Stimulated activated CD8-positive, alpha-beta memory T cell treated with anti-CD3 and anti-CD28 coated beads, Interleukin-4, amount 100 ng/mL, for 4 hours (primary cell): ENCODE data around the gene PRORP.
"Not testable (repeated sequence)": the region's sequence is repeated elsewhere in the genome, so short reads cannot be mapped to it uniquely, and the experiment has no call there.

ENCODE experiments used
- DNase-seq, 2 donors: peaks; one replicate each; pipeline ENCODE4 v3.0.0-alpha.2; 2020; ENCODE audit warnings: low read depth in 2 of 2, low spot score in 1 of 2

Gene PRORP

DNA sequence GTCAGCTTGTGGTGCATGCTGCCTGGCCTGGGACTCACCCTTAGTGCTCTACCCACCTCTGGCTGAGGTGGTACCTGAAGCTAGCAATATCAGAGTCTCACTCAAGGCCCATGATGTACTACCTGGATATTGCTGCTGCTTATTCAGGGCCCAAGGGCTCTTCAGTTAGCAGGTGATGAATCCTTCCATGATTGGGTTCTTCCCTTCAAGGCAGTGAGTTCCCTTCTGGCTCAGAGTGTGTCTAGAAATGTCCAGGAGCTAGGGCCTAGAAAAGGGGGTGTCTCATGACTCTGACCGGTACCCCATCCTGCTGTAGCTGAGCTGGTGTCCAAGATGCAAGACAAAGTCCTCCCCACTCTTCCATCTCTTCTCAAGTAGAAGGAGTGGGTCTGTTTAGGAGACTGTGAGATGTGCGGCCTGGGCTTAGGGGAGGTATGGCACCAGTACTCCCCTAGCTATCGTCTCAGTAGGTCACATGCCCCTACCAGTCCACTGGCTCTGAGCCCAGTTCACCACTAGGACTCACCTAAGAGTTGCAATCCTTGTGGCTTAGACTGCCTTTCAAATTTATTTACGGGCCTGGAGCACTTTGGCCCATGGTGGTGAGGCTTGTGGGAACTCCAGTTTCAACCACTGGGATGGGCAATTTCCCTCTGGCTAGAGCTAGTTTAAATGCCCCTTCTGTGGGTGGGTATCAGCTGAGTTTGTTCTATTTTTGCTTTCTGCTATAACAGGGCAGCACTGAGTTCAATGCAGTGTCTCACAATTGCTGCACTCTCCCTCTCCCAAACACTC lies 12.2 kb downstream of the PRORP start:
- no peak for DNase-seq

DNA sequence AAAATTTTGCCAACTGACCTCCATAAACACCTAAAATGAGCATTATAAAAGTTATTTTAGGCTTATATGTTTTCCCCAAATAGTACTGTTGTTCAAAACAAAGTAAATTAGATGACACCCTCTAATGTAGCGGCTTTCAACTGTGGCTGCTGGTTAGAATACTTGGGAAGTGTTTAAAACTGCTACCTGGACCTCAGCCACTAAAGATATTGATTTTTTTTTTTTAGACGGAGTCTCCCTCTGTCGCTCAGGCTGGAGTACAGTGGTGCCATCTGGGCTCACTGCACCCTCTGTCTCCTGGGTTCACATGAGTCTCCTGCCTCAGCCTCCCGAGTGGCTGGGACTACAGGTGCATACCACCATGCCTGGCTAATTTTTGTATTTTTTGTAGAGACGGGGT lies 16.2 kb downstream of the PRORP start:
- DNase-seq: no peak

DNA sequence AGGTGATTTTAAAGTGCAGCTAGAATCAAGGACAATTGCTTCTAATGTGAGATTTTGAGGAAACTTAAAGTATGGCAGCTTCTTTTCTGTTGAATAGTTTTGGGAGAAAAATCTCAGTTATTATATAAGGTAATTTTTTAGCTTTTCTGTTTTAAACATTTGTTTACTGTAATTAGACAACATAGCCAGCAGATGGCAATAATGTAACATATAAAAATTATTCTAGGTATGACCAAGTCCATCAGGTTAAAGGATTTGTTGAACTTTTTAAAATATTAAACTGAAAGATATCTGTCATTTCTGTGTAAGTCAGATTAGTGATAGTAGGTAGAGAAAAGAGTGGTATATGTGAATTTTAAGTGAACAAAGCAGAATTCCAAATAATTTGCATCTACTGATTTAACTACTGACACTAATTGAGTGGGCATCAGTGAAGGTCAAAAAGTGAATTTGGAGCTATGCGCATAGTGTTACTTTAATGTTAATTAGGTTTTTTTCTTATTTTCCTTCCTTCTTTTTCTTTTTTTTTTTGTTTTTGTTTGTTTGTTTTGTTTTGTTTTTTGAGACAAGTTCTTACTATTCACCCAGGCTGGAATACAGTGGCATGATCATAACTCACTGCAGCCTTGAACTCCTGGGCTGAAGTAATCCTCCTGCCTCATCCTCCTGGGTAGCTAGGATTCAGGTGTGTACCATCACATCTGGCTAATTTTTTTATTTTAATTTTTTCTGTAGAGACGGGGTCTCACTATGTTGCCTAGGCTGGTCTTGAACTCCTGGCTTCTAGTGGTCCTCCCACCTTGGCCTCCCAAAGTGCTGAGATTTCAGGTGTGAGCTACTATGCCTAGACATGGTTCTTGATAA lies 18.6 kb downstream of the PRORP start:
- no peak for DNase-seq

DNA sequence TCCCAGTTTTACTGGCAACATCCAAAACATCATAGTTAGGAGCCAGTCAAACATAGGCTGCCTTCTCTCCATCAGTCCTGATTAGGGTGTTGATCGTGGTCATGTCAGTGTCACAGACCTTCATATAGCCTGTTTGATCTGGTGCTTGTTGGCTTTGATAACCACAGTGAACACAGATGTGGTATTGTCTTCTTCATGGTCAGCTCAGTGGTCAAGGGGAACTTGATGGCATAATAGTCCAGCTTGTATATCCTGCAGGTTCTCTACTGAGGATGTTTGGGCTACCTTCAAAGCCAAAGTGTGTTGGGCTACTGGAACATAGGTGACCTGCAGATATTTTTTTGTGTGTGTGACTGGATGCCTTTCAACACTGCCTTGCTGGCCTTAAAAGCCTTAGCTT lies 21.7 kb downstream of the PRORP start:
- DNase-seq: no peak

DNA sequence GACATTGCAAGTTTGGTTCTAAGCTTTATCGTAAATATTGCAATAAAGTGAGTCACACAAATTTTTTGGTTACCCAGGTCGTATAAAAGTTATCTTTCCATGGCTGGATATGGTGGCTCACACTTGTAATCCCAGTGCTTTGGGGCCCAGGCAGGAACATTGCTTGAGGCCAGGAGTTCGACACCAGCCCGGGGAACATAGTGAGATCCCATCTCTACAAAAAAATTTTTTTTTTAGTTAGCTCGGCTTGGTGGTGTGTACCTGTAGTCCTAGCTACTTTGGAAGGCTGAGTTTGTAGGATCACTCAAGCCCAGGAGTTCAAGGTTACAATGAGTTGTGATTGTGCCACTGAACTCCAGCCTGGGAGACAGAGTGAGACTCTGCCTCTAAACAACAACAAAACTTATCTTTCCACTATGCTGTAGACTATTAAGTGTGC lies 24.4 kb downstream of the PRORP start:
- no peak for DNase-seq

DNA sequence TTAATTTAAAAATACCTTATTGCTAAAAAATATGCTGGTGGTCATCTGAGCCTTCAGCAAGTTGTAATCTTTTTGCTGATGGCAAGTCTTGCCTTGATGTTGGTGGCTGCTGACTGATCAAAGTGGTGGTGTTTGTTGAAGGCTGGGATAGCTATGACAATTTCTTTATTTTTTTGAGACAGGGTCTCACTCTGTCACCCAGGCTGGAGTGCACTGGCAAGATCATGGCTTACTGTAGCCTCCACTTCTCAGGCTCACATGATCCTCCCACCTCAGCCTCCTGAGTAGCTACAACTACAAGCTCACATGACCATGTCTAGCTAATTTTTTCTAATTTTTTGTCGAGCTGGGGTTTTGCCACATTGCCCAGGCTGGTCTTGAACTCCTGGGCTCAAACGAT lies 24.8 kb downstream of the PRORP start:
- no peak for DNase-seq

DNA sequence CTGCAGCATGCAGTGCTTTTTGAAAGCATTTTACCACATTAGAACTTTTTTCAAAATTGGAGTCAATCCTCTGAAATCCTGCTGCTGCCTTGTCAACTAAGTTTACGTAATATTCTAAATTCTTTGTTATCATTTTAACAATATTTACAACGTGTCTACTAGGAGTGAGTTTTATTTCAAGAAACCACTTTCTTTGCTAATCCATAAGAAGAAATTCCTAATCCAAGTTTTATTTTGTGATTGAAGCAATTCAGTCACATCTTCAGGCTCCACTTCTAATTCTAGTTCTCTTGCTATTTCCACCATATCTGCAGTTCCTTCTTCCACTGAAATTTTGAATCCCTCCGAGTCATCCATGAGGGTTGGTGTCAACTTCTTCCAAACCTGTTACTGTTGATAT lies 25.4 kb downstream of the PRORP start:
- no peak for DNase-seq

DNA sequence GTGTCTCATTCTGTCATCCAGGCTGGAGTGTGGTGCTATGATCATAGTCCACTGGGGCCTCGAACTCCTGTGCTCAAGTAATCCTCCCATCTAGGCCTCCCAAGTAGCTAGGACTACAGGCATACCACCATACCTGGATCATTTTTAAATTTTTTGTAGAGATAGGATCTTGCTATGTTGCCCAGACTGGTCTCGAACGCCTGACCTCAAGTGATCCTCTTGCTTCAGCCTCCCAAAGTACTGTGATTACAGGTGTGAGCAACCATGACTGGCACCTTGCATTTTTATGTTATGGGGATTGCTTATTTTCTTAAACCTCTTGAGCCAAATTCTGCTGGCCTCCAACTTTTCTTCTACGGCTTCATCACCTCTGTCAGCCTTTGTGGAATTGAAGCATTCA lies 26.9 kb downstream of the PRORP start:
- no peak for DNase-seq

DNA sequence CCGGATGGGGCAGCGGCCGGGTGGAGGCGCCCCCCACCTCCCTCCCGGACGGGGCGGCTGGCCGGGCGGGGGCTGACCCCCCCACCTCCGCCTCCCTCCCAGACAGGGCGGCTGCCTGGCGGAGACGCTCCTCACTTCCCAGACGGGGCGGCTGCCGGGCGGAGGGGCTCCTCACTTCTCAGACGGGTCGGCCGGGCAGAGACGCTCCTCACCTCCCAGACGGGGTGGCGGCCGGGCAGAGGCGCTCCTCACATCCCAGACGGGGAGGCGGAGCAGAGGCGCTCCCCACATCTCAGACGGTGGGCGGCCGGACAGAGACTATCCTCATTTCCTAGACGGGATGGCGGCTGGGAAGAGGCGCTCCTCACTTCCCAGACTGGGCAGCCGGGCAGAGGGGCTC lies 30.2 kb downstream of the PRORP start:
- not testable (repeated sequence) for DNase-seq

DNA sequence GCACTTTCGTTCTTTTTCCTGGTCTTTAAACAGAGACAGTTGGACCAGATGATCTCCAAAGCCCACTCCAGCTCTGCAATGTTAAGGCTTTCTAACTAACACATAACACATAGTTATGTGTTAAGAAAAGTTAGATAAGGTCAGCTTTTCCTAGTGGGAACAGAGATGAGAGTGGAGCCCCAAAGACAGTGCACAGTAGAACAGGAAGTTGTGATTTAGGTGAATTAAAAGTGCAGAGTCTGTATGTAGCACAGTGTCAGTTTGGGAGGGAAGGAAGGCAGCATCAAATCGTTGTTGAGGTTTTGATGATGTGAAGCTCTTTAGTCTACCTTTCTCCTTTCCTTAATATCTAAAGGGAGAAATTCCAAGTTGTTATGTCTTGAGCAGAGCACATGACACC lies 31.7 kb downstream of the PRORP start:
- DNase-seq: no peak

DNA sequence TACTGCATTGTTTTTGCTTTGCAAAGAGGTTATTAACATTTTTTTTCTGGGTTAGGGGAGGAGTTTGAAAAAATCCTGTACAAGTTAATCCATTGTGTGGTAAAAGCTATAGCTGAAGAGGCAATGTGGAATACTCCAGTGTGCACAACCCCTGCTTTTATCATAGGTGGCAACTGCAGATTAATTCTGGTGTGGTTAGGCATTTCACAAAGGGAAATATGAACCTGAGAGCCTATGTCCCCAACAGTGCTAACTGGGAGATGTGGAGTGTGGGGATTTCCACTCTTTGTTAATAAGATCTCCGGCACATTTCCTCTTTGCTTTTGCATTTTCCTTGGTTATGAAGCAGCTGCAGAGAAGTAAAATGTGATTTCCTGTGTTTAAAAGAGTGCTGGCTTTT lies 33.6 kb downstream of the PRORP start:
- no peak for DNase-seq

DNA sequence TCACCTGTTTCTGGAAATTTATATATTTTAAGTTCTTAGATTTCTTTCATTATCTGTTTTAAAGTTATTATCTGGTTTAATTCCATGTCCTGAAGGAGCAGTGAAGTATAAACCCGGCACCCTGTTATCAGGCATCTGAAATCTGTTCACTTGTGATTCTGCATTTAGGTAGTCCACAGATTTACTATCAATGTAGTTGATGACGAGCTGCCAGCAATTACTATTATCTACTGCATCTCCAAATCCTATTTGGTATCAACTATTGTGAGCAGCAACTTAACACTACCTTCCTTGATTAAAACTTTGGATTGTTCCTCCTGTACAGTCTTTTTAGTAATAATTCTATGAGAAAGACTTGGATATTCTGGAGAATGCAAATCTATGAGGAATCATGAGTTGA lies 36.1 kb downstream of the PRORP start:
- DNase-seq: no peak

DNA sequence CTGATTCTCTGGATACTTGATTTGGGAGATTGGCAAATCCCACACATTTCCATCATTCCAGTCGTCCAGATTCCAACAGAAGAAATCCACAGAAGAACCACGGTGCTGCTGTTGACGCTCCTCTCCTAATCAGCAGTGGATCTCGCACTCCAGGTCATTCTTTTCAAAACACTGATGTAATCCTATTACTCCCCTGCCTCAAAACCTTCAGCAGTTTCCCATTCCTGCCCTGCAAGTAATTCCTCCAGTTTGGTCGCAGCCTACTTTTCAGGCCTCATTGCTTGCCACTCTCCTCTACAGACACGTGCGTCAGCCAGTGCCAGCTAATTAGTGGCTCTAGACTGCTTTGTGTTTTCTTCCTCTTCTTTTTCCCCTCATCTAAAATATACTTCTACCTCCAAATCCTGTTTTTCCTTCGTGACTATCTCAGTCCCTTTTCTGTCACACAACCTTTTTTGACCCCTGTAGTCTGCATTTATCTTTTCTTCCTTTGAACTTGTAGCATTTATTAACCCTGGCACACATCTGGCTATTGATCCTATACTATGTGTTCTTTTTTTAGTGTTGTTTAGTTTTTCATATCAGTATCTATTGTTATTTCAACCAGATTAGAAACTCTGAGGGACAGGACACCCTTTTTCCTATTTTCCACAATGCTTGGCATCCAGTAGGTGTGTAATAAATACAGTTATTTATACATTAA lies 36.8 kb downstream of the PRORP start:
- no peak for DNase-seq

DNA sequence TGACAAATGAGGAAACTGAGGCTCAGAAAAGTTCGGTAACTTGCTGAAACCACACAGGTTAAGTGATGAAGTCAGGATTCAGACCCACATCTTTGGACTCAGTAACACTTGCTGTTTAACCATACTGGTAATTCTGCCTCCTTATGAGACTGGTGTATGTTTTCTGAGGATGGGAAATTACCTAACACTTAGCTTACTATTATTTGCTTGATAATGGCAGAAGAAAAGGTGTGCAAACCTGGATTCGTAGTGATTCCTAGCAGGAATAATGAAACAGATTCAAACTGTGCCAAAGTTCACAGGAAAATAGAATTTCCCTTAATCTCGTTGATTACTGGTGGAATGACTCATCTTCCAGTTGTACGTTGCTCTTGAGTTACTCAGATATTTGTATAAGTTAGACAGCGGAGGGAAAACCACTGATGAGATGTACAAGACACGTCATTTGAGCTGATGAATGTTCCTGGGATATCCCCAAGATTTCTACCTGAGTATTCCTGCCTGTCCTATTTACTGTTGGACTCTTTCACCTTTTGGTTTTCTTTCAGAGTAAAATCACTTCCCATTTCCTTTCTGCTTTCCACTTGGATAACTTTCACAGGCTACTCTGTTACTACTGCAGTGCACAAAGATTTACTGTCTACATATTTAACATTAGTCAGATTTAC lies 37.5 kb downstream of the PRORP start:
- DNase-seq: no peak

DNA sequence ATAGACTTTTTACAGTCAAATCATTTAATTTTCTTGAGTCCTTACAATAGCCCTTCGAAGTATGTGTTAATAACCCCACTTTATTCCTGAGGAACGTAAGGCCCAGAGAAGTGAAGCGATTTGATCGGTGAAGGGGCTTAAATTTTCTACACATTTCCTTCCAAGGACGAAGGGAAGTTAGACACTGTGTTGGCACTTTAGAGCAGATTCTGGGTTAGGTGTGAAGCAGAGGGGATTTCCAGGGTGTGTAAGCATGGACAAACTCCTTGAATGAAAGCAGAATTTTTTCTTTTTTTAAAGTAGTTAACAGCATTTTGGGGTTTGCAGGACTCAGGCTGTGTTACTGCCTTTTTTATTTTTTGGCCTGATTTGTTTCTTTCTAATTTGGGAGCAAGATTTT lies 38.9 kb downstream of the PRORP start:
- DNase-seq: no peak

DNA sequence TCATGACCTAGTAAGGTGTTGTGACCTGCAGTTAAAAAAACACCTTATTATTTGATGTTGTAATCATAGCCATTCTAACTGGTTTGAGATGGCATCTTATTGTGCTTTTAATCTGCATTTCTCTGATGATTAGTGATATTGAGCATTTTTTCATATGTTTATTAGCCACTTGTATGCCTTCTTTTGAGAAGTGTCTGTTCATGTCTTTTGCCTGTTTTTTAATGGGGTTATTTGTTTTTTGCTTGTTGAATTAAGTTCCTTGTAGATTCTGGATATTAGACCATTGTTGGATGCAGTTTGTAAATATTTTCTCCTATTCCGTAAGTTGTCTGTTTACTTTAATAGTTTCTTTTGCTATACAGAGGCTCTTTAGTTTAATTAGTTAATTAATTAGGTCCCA lies 41.0 kb downstream of the PRORP start:
- no peak for DNase-seq

DNA sequence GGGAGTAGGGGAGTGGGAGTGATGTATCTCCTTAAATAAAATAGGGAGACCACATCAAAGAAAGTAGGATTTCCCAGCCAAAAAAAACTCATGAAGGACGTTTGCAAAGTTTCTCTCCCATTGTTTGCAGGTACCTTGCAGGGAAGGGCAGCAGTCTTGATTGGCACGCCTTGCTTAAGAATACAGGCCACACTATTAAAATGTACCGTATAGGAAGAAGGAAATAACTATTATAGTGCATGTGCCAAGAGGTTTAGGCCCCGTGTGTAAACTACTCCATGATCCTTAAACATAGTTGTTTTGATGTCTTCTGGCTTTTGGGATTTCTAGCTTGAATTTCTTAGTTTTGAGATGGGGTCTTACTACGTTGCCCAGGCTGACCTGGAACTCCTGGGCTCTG lies 42.5 kb downstream of the PRORP start:
- no peak for DNase-seq

DNA sequence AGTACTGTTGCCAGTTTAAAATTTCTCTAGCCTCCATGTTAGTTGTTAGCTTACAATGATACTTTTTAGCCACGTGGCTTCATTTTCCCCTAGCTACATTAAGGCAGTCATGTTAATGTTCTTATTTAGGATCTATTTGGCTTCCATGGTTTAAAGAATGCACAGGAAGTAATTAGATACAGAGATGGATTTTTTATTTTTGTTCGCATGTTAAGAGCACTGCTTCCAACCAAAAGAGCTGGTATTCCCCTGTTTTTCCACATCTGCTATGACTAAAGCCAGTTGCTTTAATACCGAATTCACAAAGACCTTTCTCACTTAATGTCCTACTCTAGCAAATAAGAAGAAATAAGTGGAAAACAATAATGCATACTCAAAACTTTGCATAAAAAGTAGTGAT lies 45.1 kb downstream of the PRORP start:
- no peak for DNase-seq
